Subcutaneous adipose tissue (tissue), 4 donors: ENCODE results near the gene OR7C1. TPM values are rescaled to one million over a fixed set of nuclear protein-coding genes. Genes with fewer than 3 reads are reported as not detected.

ENCODE experiments used
- CTCF ChIP-seq: fragments of 450-650 bp; IDR thresholded peaks from one replicate; pipeline ENCODE4 v1.5.1; 2016; ENCODE audit warnings: low read depth, mild to moderate bottlenecking, control low read depth, antibody characterized with exemption, moderate library complexity
- total RNA-seq, 4 donors: library from RNA; depleted of rRNA; stranded (reverse); fragments of >200 nt; gene quantifications; one replicate each; pipeline ENCODE4 v1.1.0, GENCODE V29; 2016

OR7C1 gene
- not detected for total RNA-seq

GRCh38 chr19:14835011-14835410, at the start of gene OR7C1, which contains the start of gene OR7A5:
Gene OR7C1 (minus strand): TSS chr19:14835185. CDS start chr19:14800136, 35,049 bp downstream.
Gene OR7A5 (minus strand): TSS chr19:14835185. CDS start chr19:14828241, 6,944 bp downstream.
- TF ChIP-seq CTCF: no peak

- no peak for TF ChIP-seq CTCF
Observed at GRCh38 chr19:14871619-14872230, 36.7 kb upstream of the OR7C1 start.

- TF ChIP-seq CTCF: no peak
Observed at GRCh38 chr19:14868497-14868896, 33.5 kb upstream of the OR7C1 start.

GRCh38 chr19:14848822-14849221, 13.8 kb upstream of the OR7C1 start, which contains the start of gene OR7A10:
Gene OR7A10 (minus strand): TSS chr19:14848922. CDS start chr19:14841877, 7,045 bp downstream.
- TF ChIP-seq CTCF: no peak

GRCh38 chr19:14843578-14843977, 8.6 kb upstream of the OR7C1 start:
- TF ChIP-seq CTCF: no peak

- TF ChIP-seq CTCF: no peak
Observed at GRCh38 chr19:14843169-14843568, 8.2 kb upstream of the OR7C1 start.

- TF ChIP-seq CTCF: no peak
Observed at GRCh38 chr19:14840206-14840605, 5.2 kb upstream of the OR7C1 start.
